Endothelial cell of umbilical vein (primary cell): Measurements from ENCODE around the gene ESF1. TPM values are rescaled to one million over a fixed set of nuclear protein-coding genes. Genes with fewer than 3 reads are reported as not detected.

ENCODE experiments used
- BruUV-seq: library from RNA; stranded (reverse); fragments of 400-500 nt; replicated peaks from 2 replicates; lab custom pipeline; 2021; lab: Mats Ljungman, UMichigan
- CTCF ChIA-PET: fragments of 300-600, 350-600 bp; sonication (Branson Sonifier 250); formaldehyde crosslinking; loops from one replicate; lab custom pipeline; 2021; ENCODE audit warnings: antibody characterized with exemption, inconsistent platforms; lab: Charles Lee
- POLR2A ChIA-PET: fragments of 300-600, 350-600 bp; sonication (Branson Sonifier 250); formaldehyde crosslinking; loops from one replicate; lab custom pipeline; 2021; ENCODE audit warnings: antibody characterized with exemption, inconsistent platforms; lab: Charles Lee
- DNase-seq: peaks from one replicate; pipeline ENCODE4 v3.0.0-alpha.2; 2011; ENCODE audit warnings: low read depth, low spot score
- FAIRE-seq: peaks from 2 replicates; lab custom pipeline; 2011; peaks lifted over from hg19 to GRCh38; lab: Jason Lieb, UNC
- H2AFZ ChIP-seq: 2 replicates; pipeline ENCODE4 v1.6.0; 2012; ENCODE audit warnings: low read depth, low read length, control low read depth, inconsistent platforms
- H3K27ac ChIP-seq: 2 replicates; pipeline ENCODE4 v1.5.1; 2011; ENCODE audit warnings: low read depth, mild to moderate bottlenecking, control low read depth, low read length, moderate library complexity; ENCODE audit not compliant: insufficient read depth
- H3K27me3 ChIP-seq, 2 experiments: 2 replicates each; pipeline versions ENCODE4 v1.6.0 to v1.6.1; 2011; ENCODE audit warnings: low read length in 2 of 2, mixed read lengths in 1 of 2; ENCODE audit not compliant: control insufficient read depth in 2 of 2, insufficient read depth in 2 of 2
- H3K36me3 ChIP-seq, 2 experiments: 2 replicates in 1 of 2; 3 replicates in 1 of 2; pipeline ENCODE4 v1.5.1; 2011; ENCODE audit warnings: low read length in 2 of 2, mild to moderate bottlenecking in 1 of 2, moderate library complexity in 1 of 2; ENCODE audit not compliant: control insufficient read depth in 2 of 2, insufficient read depth in 2 of 2; ENCODE audit errors: extremely low read depth in 1 of 2
- H3K4me1 ChIP-seq: 3 replicates; pipeline ENCODE4 v1.5.1; 2011; ENCODE audit warnings: mild to moderate bottlenecking, low read length; ENCODE audit not compliant: control insufficient read depth, insufficient read depth; ENCODE audit errors: extremely low read depth
- H3K4me2 ChIP-seq: 2 replicates; pipeline ENCODE4 v1.6.1; 2011; ENCODE audit warnings: low read length, control low read depth, mixed read lengths; ENCODE audit not compliant: insufficient read depth
- H3K4me3 ChIP-seq, 3 experiments: fragments of 200-600 bp in 1 of 3; sonication (generic), shearing (Covaris generic) in 1 of 3; replicated peaks in 1 of 3; 2 replicates each; pipeline ENCODE4 v1.5.1; 2011 to 2016; ENCODE audit warnings: control low read depth in 3 of 3, low read length in 3 of 3, mild to moderate bottlenecking in 2 of 3, inconsistent platforms in 1 of 3, low read depth in 1 of 3, moderate library complexity in 1 of 3; ENCODE audit not compliant: insufficient read depth in 1 of 3
- H3K79me2 ChIP-seq: 2 replicates; pipeline ENCODE4 v1.6.0; 2012; ENCODE audit warnings: low read length, inconsistent platforms; ENCODE audit not compliant: control insufficient read depth, insufficient read depth
- H3K9ac ChIP-seq: replicated peaks from 2 replicates; pipeline ENCODE3; 2011; ENCODE audit warnings: low read length, control low read depth; ENCODE audit not compliant: insufficient read depth; ENCODE audit errors: extremely low read depth
- H3K9me1 ChIP-seq: replicated peaks from 3 replicates; pipeline ENCODE4 v1.6.0; 2011; ENCODE audit warnings: mild to moderate bottlenecking, low read length; ENCODE audit not compliant: control insufficient read depth, insufficient read depth; ENCODE audit errors: extremely low read depth
- H3K9me3 ChIP-seq: replicated peaks from 2 replicates; pipeline ENCODE4 v1.5.1; 2012; ENCODE audit warnings: low read length, inconsistent platforms; ENCODE audit not compliant: control insufficient read depth, insufficient read depth
- H4K20me1 ChIP-seq: replicated peaks from 2 replicates; pipeline ENCODE3; 2011; ENCODE audit warnings: mild to moderate bottlenecking, low read length; ENCODE audit not compliant: control insufficient read depth, insufficient read depth; ENCODE audit errors: extremely low read depth
- CTCF ChIP-seq, 2 donors: IDR thresholded peaks; 1 replicate in 1 of 2; 2 replicates in 1 of 2; pipeline ENCODE4 v1.5.1; 2011; ENCODE audit warnings: low read length in 2 of 2, mild to moderate bottlenecking in 2 of 2, moderate library complexity in 2 of 2, control low read depth in 1 of 2, inconsistent platforms in 1 of 2, low read depth in 1 of 2; ENCODE audit not compliant: insufficient read depth in 1 of 2; ENCODE audit errors: extremely low read depth in 1 of 2
- EZH2 ChIP-seq: IDR thresholded peaks from 2 replicates; pipeline ENCODE4 v1.6.1; 2012; ENCODE audit warnings: borderline replicate concordance, low read depth, mild to moderate bottlenecking, moderate library complexity, low read length, inconsistent platforms; ENCODE audit not compliant: severe bottlenecking
- FOS ChIP-seq: IDR thresholded peaks from 2 replicates; pipeline ENCODE4 v1.6.1; 2011; ENCODE audit warnings: mild to moderate bottlenecking, low read length, moderate library complexity, borderline replicate concordance; ENCODE audit not compliant: insufficient read depth
- GATA2 ChIP-seq: IDR thresholded peaks from 2 replicates; pipeline ENCODE4 v1.7.0; 2011; ENCODE audit warnings: low read depth, mild to moderate bottlenecking, moderate library complexity, mixed read lengths, low read length; ENCODE audit not compliant: insufficient read length, insufficient read depth
- JUN ChIP-seq: IDR thresholded peaks from 2 replicates; pipeline ENCODE4 v1.6.1; 2011; ENCODE audit warnings: borderline replicate concordance, low read depth; ENCODE audit not compliant: insufficient read length, insufficient read depth
- MAX ChIP-seq: IDR thresholded peaks from 2 replicates; pipeline ENCODE4 v1.6.1; 2011; ENCODE audit not compliant: insufficient read depth, insufficient read length
- MYC ChIP-seq: IDR thresholded peaks from one replicate; pipeline ENCODE4 v1.6.1; 2011; ENCODE audit warnings: mild to moderate bottlenecking, low read depth, low read length
- POLR2A ChIP-seq: IDR thresholded peaks from 2 replicates; pipeline ENCODE4 v1.6.1; 2012; ENCODE audit warnings: low read depth, mild to moderate bottlenecking, control low read depth, low read length
- POLR2AphosphoS5 ChIP-seq: IDR thresholded peaks from 2 replicates; pipeline ENCODE4 v1.6.1; 2012; ENCODE audit warnings: low read depth, mild to moderate bottlenecking, control low read depth, low read length, moderate library complexity; ENCODE audit not compliant: insufficient read depth
- dilution Hi-C: fragments of 300-500 bp; cut with MboI; formaldehyde crosslinking; loops from one replicate; pipeline ENCODE4 v1.15.0; 2019; ENCODE audit warnings: low sequenced_read_pairs; ENCODE audit not compliant: extremely low pct_ligation_motif_present
- intact Hi-C: fragments of 100-400 bp; cut with micrococcal nuclease; formaldehyde crosslinking; loops from one replicate; pipeline ENCODE4 v1.10.0; 2022
- polyA plus RNA-seq, 4 experiments: library from polyadenylated mRNA; depleted of rRNA in 3 of 4; stranded (reverse) in 3 of 4; unstranded in 1 of 4; fragments of >200 nt; gene quantifications; 2 replicates each; pipeline versions ENCODE4 v1.2.1 to v1.2.3, GENCODE V29; 2011 to 2012; ENCODE audit warnings: missing spikeins in 1 of 4
- total RNA-seq: library from RNA; stranded (reverse); gene quantifications from 2 replicates; pipeline ENCODE4 v1.2.3, GENCODE V29; 2021

Gene ESF1
- total and polyA plus RNA-seq, 2 donors (not counting 3 experiments of a cell fraction or from before 2014, with no cell fraction given): 0.72 to 15.5 TPM

GRCh38 chr20:13671916-13672378 lies 112.8 kb downstream of the ESF1 start:
- no peaks in the 10 kb centered on the region for H3K4me1 ChIP-seq
- no TSS peak for BruUV-seq
- CTCF ChIA-PET: interaction anchor here (1.1 kb wide), 1 partner anchor 125 kb away, joined by 4 read pairs; no protein-coding TSS in a partner anchor
- no peaks in the 10 kb centered on the region for H4K20me1 ChIP-seq
- no peaks in the 10 kb centered on the region for H3K9me3 ChIP-seq
- no peaks in the 10 kb centered on the region for H3K9me1 ChIP-seq
- POLR2A ChIA-PET: no interaction called here
- intact Hi-C loops: no loop called here
- H3K27ac ChIP-seq: no peak overlapping the region
- dilution Hi-C loops: no loop called here
- no peak overlapping the region for H2AFZ ChIP-seq
- H3K4me2 ChIP-seq: no peak overlapping the region
- DNase-seq: no peak
- TF ChIP-seq CTCF (IDR thresholded peaks at IDR 0.05; ENCODE audit: extremely low read depth in 1 of 2, insufficient read depth in 1 of 2, low read depth in 1 of 2, low read length in 2 of 2) (no peak), MAX (no peak), GATA2 (no peak), MYC (no peak)
- no peaks in the 10 kb centered on the region for H3K36me3 ChIP-seq
- H3K79me2 ChIP-seq: no peaks in the 10 kb centered on the region
- peaks cover 2 to 4% of the 10 kb centered on the region in 2 experiments for H3K27me3 ChIP-seq
- H3K9ac ChIP-seq: no peak overlapping the region
- no peak for FAIRE-seq
- no peak overlapping the region for H3K4me3 ChIP-seq

- H2AFZ ChIP-seq: no peak overlapping the region
- H3K4me3 ChIP-seq: no peak overlapping the region
- no peak overlapping the region for H3K4me2 ChIP-seq
- no TSS peak for BruUV-seq
- dilution Hi-C loops: no loop called here
- ChIA-PET POLR2A (no interaction called here), CTCF (interaction anchor here (1.1 kb wide), 1 partner anchor 125 kb away, joined by 4 read pairs; no protein-coding TSS in a partner anchor)
- no peaks in the 10 kb centered on the region for H3K9me1 ChIP-seq
- TF ChIP-seq POLR2AphosphoS5 (no peak), MAX (no peak), JUN (no peak), FOS (no peak), POLR2A (no peak), CTCF (IDR thresholded peaks at IDR 0.05; ENCODE audit: extremely low read depth in 1 of 2, insufficient read depth in 1 of 2, low read depth in 1 of 2, low read length in 2 of 2) (no peak), GATA2 (no peak), MYC (no peak), EZH2 (no peak)
- DNase-seq (no peak), FAIRE-seq (no peak)
- H3K36me3 ChIP-seq: no peaks in the 10 kb centered on the region
- no peaks in the 10 kb centered on the region for H4K20me1 ChIP-seq
- H3K9ac ChIP-seq: no peak overlapping the region
- peaks cover 2 to 4% of the 10 kb centered on the region in 2 experiments for H3K27me3 ChIP-seq
- H3K27ac ChIP-seq: no peak overlapping the region
- H3K79me2 ChIP-seq: no peaks in the 10 kb centered on the region
- no peaks in the 10 kb centered on the region for H3K9me3 ChIP-seq
- intact Hi-C loops: no loop called here
- H3K4me1 ChIP-seq: no peaks in the 10 kb centered on the region
Observed at GRCh38 chr20:13671512-13671911, 113.2 kb downstream of the ESF1 start.
